SJCRH30 (cell line): ENCODE data around the gene EEF2. TPM values are rescaled to one million over a fixed set of nuclear protein-coding genes. Genes with fewer than 3 reads are reported as not detected.
A peak's percentile ranks its signal among the peaks of the same experiment; 100 is the strongest.
"Not testable (repeated sequence)": the region's sequence is repeated elsewhere in the genome, so short reads cannot be mapped to it uniquely, and the experiment has no call there.

Experiments
- DNase-seq, 2 experiments: peaks; one replicate each; pipeline ENCODE4 v3.0.0-alpha.2; 2015 to 2020
- H3K27ac ChIP-seq: fragments of 250-450 bp; sonication (Bioruptor Pico); 2 replicates; pipeline ENCODE4 v1.5.1; 2020; ENCODE audit warnings: mild to moderate bottlenecking, moderate library complexity
- H3K27me3 ChIP-seq: fragments of 250-450 bp; sonication (Bioruptor Pico); 2 replicates; pipeline ENCODE4 v1.5.1; 2020; ENCODE audit warnings: mild to moderate bottlenecking, moderate library complexity
- H3K36me3 ChIP-seq: fragments of 250-450 bp; sonication (Bioruptor Pico); 2 replicates; pipeline ENCODE4 v1.5.1; 2020; ENCODE audit warnings: mild to moderate bottlenecking, moderate library complexity
- H3K4me1 ChIP-seq: fragments of 250-450 bp; sonication (Bioruptor Pico); 2 replicates; pipeline ENCODE4 v1.5.1; 2020; ENCODE audit warnings: mild to moderate bottlenecking, moderate library complexity
- H3K4me3 ChIP-seq: fragments of 250-450 bp; sonication (Bioruptor Pico); 2 replicates; pipeline ENCODE4 v1.5.1; 2020; ENCODE audit warnings: mild to moderate bottlenecking, moderate library complexity
- H3K9me3 ChIP-seq: fragments of 250-450 bp; sonication (Bioruptor Pico); replicated peaks from 2 replicates; pipeline ENCODE4 v1.5.1; 2020; ENCODE audit warnings: mild to moderate bottlenecking, moderate library complexity
- total RNA-seq: library from RNA; depleted of rRNA; stranded (reverse); fragments of >200 nt; shearing (Covaris generic); gene quantifications from 2 replicates; pipeline ENCODE4 v1.2.3, GENCODE V29; 2014

Gene EEF2
- total RNA-seq, 1 experiment from 2014 or later, result 1,658 TPM

DNA sequence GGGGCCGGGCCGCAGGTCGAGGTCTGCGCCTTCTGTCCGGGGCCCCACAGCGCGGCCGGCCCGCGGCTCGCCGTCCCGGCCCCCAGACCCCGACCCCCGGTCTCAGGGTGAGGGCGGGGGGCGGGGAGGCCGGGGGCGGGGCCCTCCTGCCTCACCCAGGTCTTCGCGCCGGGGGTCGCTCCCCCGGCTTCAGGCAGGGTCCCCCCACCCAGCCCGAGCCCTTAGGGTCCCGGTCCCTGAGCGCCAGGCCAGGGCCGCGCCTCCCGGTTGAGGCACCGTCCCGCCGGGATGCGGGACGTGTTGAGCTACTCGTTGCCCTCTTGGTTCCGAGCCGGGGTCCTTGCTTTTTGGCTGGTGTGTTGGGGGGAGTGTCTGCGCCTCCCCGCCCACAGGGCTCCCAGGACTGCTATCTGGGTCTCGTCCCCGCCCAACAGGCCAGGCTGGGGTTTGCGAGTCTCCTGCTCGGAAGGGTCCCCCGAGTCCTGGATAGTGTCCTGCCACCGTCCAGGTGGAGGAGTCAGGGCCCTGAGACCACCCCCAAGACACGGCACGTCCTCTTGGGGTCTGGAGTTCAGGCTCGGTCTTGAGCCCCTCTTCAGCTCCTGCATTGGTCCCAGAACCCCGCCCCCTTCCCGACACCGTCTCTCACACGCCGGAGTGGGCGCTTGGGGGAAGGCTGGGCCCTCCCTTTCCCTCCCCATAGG, 22.7 kb upstream of the EEF2 start:
- Histone ChIP-seq H3K4me3 (peak overlapping the region; percentile 86), H3K36me3 (0 out of 2 replicates have a peak, but pooled peaks cover 3% of the 10 kb centered on the region), H3K4me1 (peaks cover 23% of the 10 kb centered on the region), H3K9me3 (no peaks in the 10 kb centered on the region), H3K27me3 (no peaks in the 10 kb centered on the region), H3K27ac (no peak overlapping the region)
- DNase-seq, result peak; percentile 37 to 46

- Histone ChIP-seq H3K4me1 (peaks cover 23% of the 10 kb centered on the region), H3K36me3 (0 out of 2 replicates have a peak, but pooled peaks cover 2% of the 10 kb centered on the region), H3K9me3 (no peaks in the 10 kb centered on the region), H3K27me3 (no peaks in the 10 kb centered on the region), H3K4me3 (peak within 1 kb of the TSS; percentile 86), H3K27ac (peak within 1 kb of the TSS; percentile 45)
- peak; percentile 92 to 95 for DNase-seq
Measured at GRCh38 chr19:4007021-4007835, 22.0 kb upstream of the EEF2 start, which contains the start of gene PIAS4. PIAS4 (plus strand) TSS chr19:4007736; CDS start chr19:4007761, 25 bp downstream.

- DNase-seq, H3K27ac ChIP-seq, H3K36me3 ChIP-seq, H3K9me3 ChIP-seq, H3K4me3 ChIP-seq, H3K27me3 ChIP-seq: not testable (repeated sequence)
- H3K4me1 ChIP-seq, result peaks cover 19% of the 10 kb centered on the region
Measured at GRCh38 chr19:4005436-4005835, 20.2 kb upstream of the EEF2 start.

GRCh38 chr19:4000798-4001197, 15.5 kb upstream of the EEF2 start:
- not testable (repeated sequence) for H3K9me3 ChIP-seq, H3K36me3 ChIP-seq, H3K4me1 ChIP-seq, H3K27me3 ChIP-seq, DNase-seq, H3K4me3 ChIP-seq, H3K27ac ChIP-seq

DNA sequence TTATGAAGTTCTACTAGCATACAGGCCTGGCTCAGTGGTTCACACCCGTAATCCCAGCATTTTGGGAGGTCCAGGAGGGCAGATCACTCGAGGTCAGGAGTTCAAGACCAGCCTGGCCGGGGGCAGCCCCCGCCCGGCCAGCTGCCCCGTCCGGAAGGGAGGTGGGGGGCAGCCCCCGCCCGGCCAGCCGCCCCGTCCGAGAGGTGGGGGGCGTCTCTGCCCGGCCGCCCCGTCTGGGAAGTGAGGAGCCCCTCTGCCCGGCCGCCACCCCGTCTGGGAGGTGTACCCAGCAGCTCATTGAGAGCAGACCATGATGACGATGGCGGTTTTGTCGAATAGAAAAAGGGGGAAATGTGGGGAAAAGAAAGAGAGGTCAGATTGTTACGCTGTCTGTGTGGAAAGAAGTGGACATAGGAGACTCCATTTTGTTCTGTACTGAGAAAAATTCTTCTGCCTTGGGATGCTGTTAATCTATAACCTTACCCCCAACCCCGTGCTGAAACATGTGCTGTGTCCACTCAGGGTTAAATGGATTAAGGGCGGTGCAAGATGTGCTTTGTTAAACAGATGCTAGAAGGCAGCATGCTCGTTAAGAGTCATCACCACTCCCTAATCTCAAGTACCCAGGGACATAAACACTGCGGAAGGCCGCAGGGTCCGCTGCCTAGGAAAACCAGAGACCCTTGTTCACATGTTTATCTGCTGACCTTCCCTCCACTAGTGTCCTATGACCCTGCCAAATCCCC, 13.6 kb upstream of the EEF2 start:
- H3K36me3 ChIP-seq, H3K27ac ChIP-seq, DNase-seq, H3K27me3 ChIP-seq, H3K9me3 ChIP-seq, H3K4me3 ChIP-seq, H3K4me1 ChIP-seq: not testable (repeated sequence)

GRCh38 chr19:3995607-3996006, 10.3 kb upstream of the EEF2 start:
- Histone ChIP-seq H3K36me3 (no peaks in the 10 kb centered on the region), H3K4me1 (no peaks in the 10 kb centered on the region), H3K27me3 (no peaks in the 10 kb centered on the region), H3K9me3 (no peaks in the 10 kb centered on the region), H3K4me3 (no peak overlapping the region), H3K27ac (no peak overlapping the region)
- DNase-seq, result peak in 1 of 2 experiments; percentile 42

GRCh38 chr19:3990815-3991117, 5.5 kb upstream of the EEF2 start:
- Histone ChIP-seq H3K4me1 (peaks cover 7% of the 10 kb centered on the region), H3K27me3 (no peaks in the 10 kb centered on the region), H3K36me3 (no peaks in the 10 kb centered on the region), H3K27ac (no peak overlapping the region), H3K9me3 (no peaks in the 10 kb centered on the region), H3K4me3 (no peak overlapping the region)
- DNase-seq, result no peak

GRCh38 chr19:3987619-3988371, 2.5 kb upstream of the EEF2 start:
- DNase-seq, result peak; percentile 83 to 88
- Histone ChIP-seq H3K36me3 (peaks cover 21% of the 10 kb centered on the region), H3K4me1 (peaks cover 14% of the 10 kb centered on the region), H3K4me3 (no peak overlapping the region), H3K27ac (no peak overlapping the region), H3K27me3 (no peaks in the 10 kb centered on the region), H3K9me3 (no peaks in the 10 kb centered on the region)

- H3K4me1 ChIP-seq, result peaks cover 15% of the 10 kb centered on the region
- no peaks in the 10 kb centered on the region for H3K9me3 ChIP-seq
- H3K27ac ChIP-seq, result no peak overlapping the region
- H3K36me3 ChIP-seq, result peaks cover 35% of the 10 kb centered on the region
- peak; percentile 59 to 75 for DNase-seq
- peak overlapping the region; percentile 99 for H3K4me3 ChIP-seq
- H3K27me3 ChIP-seq, result no peaks in the 10 kb centered on the region
Measured at GRCh38 chr19:3986260-3987041, 1.2 kb upstream of the EEF2 start.

DNA sequence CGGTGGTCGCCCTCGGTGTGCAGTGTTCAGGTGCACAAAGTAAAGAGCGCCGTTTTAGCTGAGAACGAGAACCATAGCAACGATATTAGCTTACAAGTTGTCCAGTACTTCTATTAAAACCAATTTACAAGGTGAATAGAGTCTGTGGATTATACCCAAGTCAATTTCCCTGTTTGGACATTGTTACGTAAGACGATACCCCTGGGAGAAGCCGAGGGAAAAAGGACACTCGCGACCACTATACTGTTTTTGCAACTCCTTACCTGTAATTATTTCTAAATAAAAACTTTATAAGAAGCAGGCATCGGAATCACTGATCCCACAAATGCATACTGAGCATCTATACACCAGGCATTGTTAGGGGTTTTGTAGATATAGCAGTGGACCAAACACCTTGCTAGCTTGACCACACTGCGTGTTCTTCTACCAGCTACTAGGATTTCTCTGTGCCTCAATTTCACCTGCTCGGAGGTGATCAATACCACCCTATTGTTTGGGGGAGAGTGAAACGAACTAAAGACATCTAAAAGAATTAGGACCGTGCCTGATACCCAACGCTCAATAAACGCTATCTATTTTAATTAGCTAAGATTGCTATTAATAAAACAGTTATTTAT, 488 bp upstream of the EEF2 start:
- Histone ChIP-seq H3K36me3 (peaks cover 42% of the 10 kb centered on the region), H3K4me1 (peaks cover 15% of the 10 kb centered on the region), H3K27ac (no peak overlapping the region), H3K27me3 (no peaks in the 10 kb centered on the region), H3K4me3 (peak overlapping the region; percentile 99), H3K9me3 (no peaks in the 10 kb centered on the region)
- DNase-seq, result no peak

- peak overlapping the region; percentile 99 for H3K4me3 ChIP-seq
- no peaks in the 10 kb centered on the region for H3K27me3 ChIP-seq
- peak overlapping the region; percentile 92 for H3K27ac ChIP-seq
- peaks cover 54% of the 10 kb centered on the region for H3K36me3 ChIP-seq
- no peaks in the 10 kb centered on the region for H3K9me3 ChIP-seq
- DNase-seq, result no peak
- peaks cover 15% of the 10 kb centered on the region for H3K4me1 ChIP-seq
Measured at GRCh38 chr19:3984584-3984907, 717 bp downstream of the EEF2 start.

DNA sequence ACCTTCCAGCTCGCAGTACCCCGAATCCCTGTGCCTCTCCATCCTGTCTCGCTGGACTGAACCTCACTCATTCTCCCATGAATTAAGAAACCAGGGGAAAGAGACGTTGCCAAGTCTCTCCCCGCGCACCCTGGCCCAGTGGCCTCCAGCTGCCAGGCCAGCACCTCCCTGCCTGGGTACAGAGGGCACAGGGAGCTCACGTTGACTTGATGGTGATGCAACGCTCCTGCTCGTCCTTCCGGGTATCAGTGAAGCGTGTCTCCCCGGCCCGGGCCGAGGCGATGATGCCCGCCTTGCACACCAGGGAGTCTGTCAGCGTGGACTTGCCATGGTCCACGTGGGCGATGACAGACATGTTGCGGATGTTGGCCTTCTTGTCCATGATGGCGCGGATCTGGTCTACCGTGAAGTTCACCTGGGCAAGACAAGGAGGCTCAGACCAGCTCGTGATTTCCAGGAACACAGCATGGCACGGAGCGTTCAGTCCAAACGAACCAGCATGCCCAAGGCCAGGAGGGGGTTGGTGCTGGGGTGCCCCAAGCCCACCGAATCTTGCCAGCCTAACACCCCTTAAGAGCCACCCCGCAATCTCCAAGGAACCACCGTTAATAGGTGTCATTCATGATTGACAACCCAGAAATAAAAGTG, 1.2 kb downstream of the EEF2 start:
- H3K4me3 ChIP-seq, result peak overlapping the region; percentile 99
- no peak for DNase-seq
- peaks cover 15% of the 10 kb centered on the region for H3K4me1 ChIP-seq
- H3K27me3 ChIP-seq, result no peaks in the 10 kb centered on the region
- peak overlapping the region; percentile 92 for H3K27ac ChIP-seq
- peaks cover 59% of the 10 kb centered on the region for H3K36me3 ChIP-seq
- no peaks in the 10 kb centered on the region for H3K9me3 ChIP-seq

DNA sequence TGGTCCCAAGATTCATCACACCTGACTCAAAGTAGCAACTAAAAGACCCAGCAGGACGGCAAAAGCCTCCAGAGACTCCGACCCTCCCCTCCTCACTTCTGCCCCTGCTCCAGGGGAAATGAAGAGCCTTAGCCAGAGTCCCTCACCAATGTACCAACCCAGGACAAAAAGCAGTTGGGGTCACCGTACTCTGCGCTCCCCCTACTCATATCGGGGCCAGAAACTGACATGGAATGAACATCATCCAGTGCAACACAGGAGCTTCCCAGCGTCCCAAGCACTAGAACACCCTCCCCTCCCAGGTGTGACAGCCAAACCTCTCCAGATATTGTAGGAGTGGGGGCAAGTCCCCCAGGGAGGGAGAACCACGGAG, 1.7 kb downstream of the EEF2 start:
- H3K4me3 ChIP-seq, result peak overlapping the region; percentile 99
- H3K4me1 ChIP-seq, result peaks cover 15% of the 10 kb centered on the region
- no peak for DNase-seq
- H3K27ac ChIP-seq, result no peak overlapping the region; the same call in 1 of the 2 replicates
- H3K36me3 ChIP-seq, result peaks cover 64% of the 10 kb centered on the region
- no peaks in the 10 kb centered on the region for H3K9me3 ChIP-seq
- H3K27me3 ChIP-seq, result no peaks in the 10 kb centered on the region
